WTC11 (cell line): ENCODE measurements around the gene TMEM164. TPM values are rescaled to one million over a fixed set of nuclear protein-coding genes. Genes with fewer than 3 reads are reported as not detected.

Source experiments
- ATAC-seq: fragments of 200-7000 bp; cut with Tn5 transposase; 2 replicates; pipeline ENCODE4 v1.10.0; 2021; ENCODE audit warnings: mild to moderate bottlenecking, moderate library complexity
- CTCF ChIA-PET: fragments of 300-600 bp; sonication (Branson Sonifier 250); formaldehyde crosslinking; loops from one replicate; lab custom pipeline; 2021; ENCODE audit warnings: antibody characterized with exemption; lab: Charles Lee
- POLR2A ChIA-PET: fragments of 350-600 bp; sonication (Branson Sonifier 250); formaldehyde crosslinking; loops from one replicate; lab custom pipeline; 2021; ENCODE audit warnings: antibody characterized with exemption; lab: Charles Lee
- DNase-seq: peaks from one replicate; pipeline ENCODE4 v3.0.0; 2021; ENCODE audit warnings: low spot score
- H3K27ac Mint-ChIP-seq: 2 replicates; pipeline ENCODE4 v1.8.0; 2021; ENCODE audit warnings: mixed read lengths
- H3K27me3 Mint-ChIP-seq: 2 replicates; pipeline ENCODE4 v1.8.0; 2021; ENCODE audit warnings: low read depth, mild to moderate bottlenecking, moderate library complexity, mixed read lengths
- H3K36me3 Mint-ChIP-seq: 2 replicates; pipeline ENCODE4 v1.8.0; 2021; ENCODE audit warnings: mixed read lengths
- H3K4me1 Mint-ChIP-seq: 2 replicates; pipeline ENCODE4 v1.8.0; 2022; ENCODE audit warnings: mixed read lengths
- H3K4me3 Mint-ChIP-seq: 2 replicates; pipeline ENCODE4 v1.8.0; 2021; ENCODE audit warnings: mild to moderate bottlenecking, moderate library complexity, mixed read lengths
- H3K9me3 Mint-ChIP-seq: 2 replicates; pipeline ENCODE4 v1.8.0; 2021; ENCODE audit warnings: mixed read lengths
- E2F4 ChIP-seq: sonication (generic); formaldehyde crosslinking; IDR thresholded peaks from 2 replicates; pipeline ENCODE4 v1.8.1; 2022; ENCODE audit warnings: low read depth, mild to moderate bottlenecking, moderate library complexity, missing genetic modification reagents, borderline replicate concordance
- ERG ChIP-seq: fragments of 250-450 bp; sonication (Bioruptor Pico); IDR thresholded peaks from 2 replicates; pipeline ENCODE4 v1.8.0; 2021; ENCODE audit warnings: mild to moderate bottlenecking
- GABPB1 ChIP-seq: sonication (generic); formaldehyde crosslinking; IDR thresholded peaks from 2 replicates; pipeline ENCODE4 v1.8.1; 2023; ENCODE audit warnings: mild to moderate bottlenecking, missing genetic modification reagents
- JUN ChIP-seq: sonication (generic); formaldehyde crosslinking; IDR thresholded peaks from 2 replicates; pipeline ENCODE4 v1.8.0; 2023; ENCODE audit warnings: mild to moderate bottlenecking, missing genetic modification reagents
- MXD4 ChIP-seq: fragments of 250-450 bp; sonication (Bioruptor Pico); IDR thresholded peaks from 2 replicates; pipeline ENCODE4 v1.8.0; 2021; ENCODE audit warnings: mild to moderate bottlenecking, moderate library complexity, borderline replicate concordance
- RORB ChIP-seq: fragments of 250-450 bp; sonication (Bioruptor Pico); IDR thresholded peaks from 2 replicates; pipeline ENCODE4 v1.9.0; 2021; ENCODE audit warnings: mild to moderate bottlenecking
- SOX15 ChIP-seq: fragments of 250-450 bp; sonication (Bioruptor Pico); IDR thresholded peaks from 2 replicates; pipeline ENCODE4 v1.9.0; 2021; ENCODE audit warnings: mild to moderate bottlenecking
- TEAD1 ChIP-seq: sonication (generic); formaldehyde crosslinking; IDR thresholded peaks from 2 replicates; pipeline ENCODE4 v1.8.0; 2022; ENCODE audit warnings: mild to moderate bottlenecking, missing genetic modification reagents
- ZNF317 ChIP-seq: sonication (generic); formaldehyde crosslinking; IDR thresholded peaks from 2 replicates; pipeline ENCODE4 v1.8.1; 2023; ENCODE audit warnings: low read depth, mild to moderate bottlenecking, moderate library complexity, missing genetic modification reagents, borderline replicate concordance
- ZNF396 ChIP-seq: fragments of 250-450 bp; sonication (Bioruptor Pico); IDR thresholded peaks from 2 replicates; pipeline ENCODE4 v1.8.0; 2021; ENCODE audit warnings: mild to moderate bottlenecking, moderate library complexity, borderline replicate concordance
- ZNF532 ChIP-seq: fragments of 250-450 bp; sonication (Bioruptor Pico); IDR thresholded peaks from 2 replicates; pipeline ENCODE4 v1.9.0; 2021; ENCODE audit warnings: mild to moderate bottlenecking, borderline replicate concordance
- total RNA-seq: library from RNA; stranded (reverse); gene quantifications from 3 replicates; pipeline ENCODE4 v1.2.3, GENCODE V29; 2021

TMEM164 gene
- total RNA-seq, 1 experiment from 2014 or later: 16.0 TPM

DNA sequence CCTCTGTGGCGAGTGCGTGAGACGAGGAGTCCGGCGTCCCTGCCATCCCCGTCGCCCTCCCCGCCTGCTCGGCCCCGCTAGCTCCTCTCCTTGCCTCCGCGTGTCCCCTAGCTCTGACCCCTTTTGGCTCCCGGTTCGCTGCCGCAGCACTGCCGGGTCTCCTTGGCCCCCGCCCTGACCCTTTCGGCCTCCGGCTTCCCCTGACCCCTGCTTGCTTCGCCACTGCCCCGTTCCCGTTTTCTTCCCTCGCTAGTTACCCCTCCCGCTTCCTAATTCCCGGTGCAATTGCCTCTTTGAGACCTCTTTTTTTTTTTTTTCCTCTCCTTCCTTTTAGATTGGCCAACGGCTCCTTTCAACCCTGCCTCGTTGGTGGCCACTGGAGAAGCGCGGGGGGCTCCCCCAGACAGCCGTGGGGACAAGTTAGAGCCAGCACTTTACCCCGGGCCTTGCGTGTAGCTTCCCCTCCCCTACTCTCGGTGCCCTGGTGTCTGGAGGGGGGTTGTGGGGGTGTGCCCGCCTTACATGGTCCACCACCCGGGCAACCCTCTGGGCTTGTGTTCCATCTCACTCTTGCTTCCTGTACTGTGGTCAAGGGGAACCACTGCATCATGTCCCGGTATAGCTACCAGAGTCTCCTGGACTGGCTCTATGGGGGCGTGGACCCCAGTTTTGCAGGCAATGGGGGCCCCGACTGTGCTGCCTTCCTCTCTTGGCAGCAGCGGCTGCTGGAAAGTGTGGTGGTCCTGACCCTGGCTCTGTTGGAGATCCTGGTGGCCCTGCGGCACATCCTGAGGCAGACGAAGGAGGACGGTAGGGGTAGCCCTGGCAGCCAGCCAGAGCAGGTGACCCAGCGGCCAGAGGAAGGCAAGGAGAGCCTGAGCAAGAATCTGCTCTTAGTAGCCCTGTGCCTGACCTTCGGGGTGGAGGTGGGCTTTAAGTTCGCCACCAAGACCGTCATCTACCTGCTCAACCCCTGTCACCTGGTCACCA lies 548 bp downstream of the TMEM164 start:
- no peaks in the 10 kb centered on the region for H3K9me3 Mint-ChIP-seq
- DNase-seq: no peak
- CTCF ChIA-PET: interaction anchor here (1.2 kb wide), 1 partner anchor 143 kb away, joined by 4 read pairs; no protein-coding TSS in a partner anchor
- no peaks in the 10 kb centered on the region for H3K36me3 Mint-ChIP-seq
- H3K4me1 Mint-ChIP-seq: peaks cover 29% of the 10 kb centered on the region
- POLR2A ChIA-PET: no interaction called here
- TF ChIP-seq ZNF532 (CRISPR knock-in tag) (no peak), SOX15 (CRISPR knock-in tag) (no peak), ERG (CRISPR knock-in tag) (no peak), E2F4 (no peak), ZNF317 (no peak), ZNF396 (CRISPR knock-in tag) (no peak), TEAD1 (no peak), RORB (no peak)
- TF ChIP-seq, all 79 proteins: peak for 0
- peak overlapping the region; percentile 83 for H3K4me3 Mint-ChIP-seq
- no peaks in the 10 kb centered on the region; the same call in 1 of the 2 replicates for H3K27me3 Mint-ChIP-seq
- no peak overlapping the region for H3K27ac Mint-ChIP-seq
- peak; percentile 23 for ATAC-seq

DNA sequence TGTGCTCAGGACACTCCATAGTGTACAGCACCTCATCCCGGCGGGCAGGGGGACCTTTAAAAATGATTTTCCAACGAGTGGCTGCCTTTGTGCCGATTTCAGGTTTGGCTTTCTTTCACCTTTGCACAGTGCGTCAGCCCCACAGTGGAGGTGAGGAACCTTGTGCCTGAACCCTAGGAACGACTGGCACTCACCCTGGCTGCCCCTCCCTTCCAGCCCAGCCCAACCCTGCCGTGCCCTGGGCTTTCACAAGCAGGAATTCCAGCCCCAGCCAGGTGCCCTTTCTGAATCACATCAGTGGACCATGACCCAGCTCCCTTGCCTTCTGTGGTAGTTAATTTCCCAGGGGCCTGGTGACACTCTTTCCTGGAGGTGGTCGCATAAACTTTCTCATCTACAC lies 1.3 kb downstream of the TMEM164 start:
- POLR2A ChIA-PET: no interaction called here

DNA sequence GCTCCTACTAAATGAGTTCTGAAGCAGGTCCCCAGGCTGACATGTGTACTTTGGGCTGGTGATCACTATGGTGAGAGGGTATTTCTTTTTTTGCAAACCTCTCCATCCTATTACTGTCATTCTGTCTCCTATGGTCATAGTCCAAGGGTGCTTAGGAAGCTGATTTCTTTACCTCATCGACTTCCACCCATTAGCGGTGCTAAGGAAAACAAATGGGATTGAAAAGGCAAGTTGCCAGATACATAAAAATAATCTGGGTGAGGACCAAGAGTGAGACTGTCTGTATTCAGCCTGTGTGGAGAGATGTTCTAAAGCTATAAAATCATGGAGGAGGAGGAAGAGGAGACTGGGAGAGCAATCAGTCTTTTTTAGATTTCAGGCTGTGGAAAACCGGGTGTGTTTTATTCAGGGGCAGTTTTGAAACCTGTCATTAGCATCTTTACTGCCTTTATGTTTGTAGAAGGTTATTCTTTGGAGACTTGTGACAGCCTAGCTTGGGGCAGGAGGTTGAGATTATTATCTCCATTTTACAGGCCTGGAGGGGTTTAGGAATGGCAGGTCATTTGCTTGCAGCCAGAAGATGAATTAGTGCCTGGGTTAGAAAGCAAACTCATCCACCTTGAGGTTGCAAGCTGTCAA lies 1.9 kb downstream of the TMEM164 start:
- Mint-ChIP-seq H3K4me1 (peaks cover 41% of the 10 kb centered on the region), H3K4me3 (no peak overlapping the region), H3K36me3 (no peaks in the 10 kb centered on the region), H3K27ac (no peak overlapping the region), H3K27me3 (no peaks in the 10 kb centered on the region; the same call in 1 of the 2 replicates), H3K9me3 (no peaks in the 10 kb centered on the region)
- CTCF ChIA-PET: no interaction called here
- DNase-seq (no peak), ATAC-seq (no peak)
- POLR2A ChIA-PET: no interaction called here
- TF ChIP-seq JUN (CRISPR knock-in tag): no peak

More for the DNA sequence above, 1.3 kb downstream of the TMEM164 start:
- Mint-ChIP-seq H3K36me3 (no peaks in the 10 kb centered on the region), H3K4me1 (peaks cover 34% of the 10 kb centered on the region), H3K4me3 (peak overlapping the region; percentile 83), H3K9me3 (no peaks in the 10 kb centered on the region), H3K27ac (no peak overlapping the region), H3K27me3 (no peaks in the 10 kb centered on the region; the same call in 1 of the 2 replicates)
- peak; percentile 14 for DNase-seq
- no peak for TF ChIP-seq GABPB1 (CRISPR knock-in tag)
- no peak for TF ChIP-seq MXD4 (CRISPR knock-in tag)
- TF ChIP-seq E2F4: no peak
- ATAC-seq: no peak
- CTCF ChIA-PET: no interaction called here
